Smooth muscle cell (in vitro differentiated cells): ENCODE measurements around the gene PSG11. TPM values are rescaled to one million over a fixed set of nuclear protein-coding genes. Genes with fewer than 3 reads are reported as not detected.
"Not testable (repeated sequence)": the region's sequence is repeated elsewhere in the genome, so short reads cannot be mapped to it uniquely, and the experiment has no call there.

Experiments
- DNase-seq: peaks from one replicate; lab custom pipeline; 2025; ENCODE audit not compliant: unreplicated experiment; lab: John Stamatoyannopoulos, UW
- H2AFZ ChIP-seq: fragments of 200-600 bp; sonication (generic); 2 replicates; pipeline ENCODE4 v1.6.0; 2016; ENCODE audit warnings: antibody characterized with exemption, low read depth, mild to moderate bottlenecking
- H3F3A ChIP-seq: fragments of 200-600 bp; sonication (generic); 2 replicates; pipeline ENCODE4 v1.6.0; 2017; ENCODE audit warnings: antibody characterized with exemption, low read depth
- H3K27ac ChIP-seq: fragments of 200-600 bp; sonication (generic); 2 replicates; pipeline ENCODE4 v1.5.1; 2016; ENCODE audit warnings: low read depth, mild to moderate bottlenecking
- H3K27me3 ChIP-seq: fragments of 200-600 bp; sonication (generic); 2 replicates; pipeline ENCODE4 v1.6.1; 2016; ENCODE audit warnings: low read depth, mild to moderate bottlenecking
- H3K36me3 ChIP-seq: fragments of 200-600 bp; sonication (generic); 2 replicates; pipeline ENCODE4 v1.5.1; 2016; ENCODE audit warnings: low read depth
- H3K4me1 ChIP-seq: fragments of 200-600 bp; sonication (generic); 2 replicates; pipeline ENCODE4 v1.5.1; 2016; ENCODE audit warnings: low read depth
- H3K4me2 ChIP-seq: fragments of 200-600 bp; sonication (generic); 2 replicates; pipeline ENCODE4 v1.6.0; 2016; ENCODE audit warnings: mild to moderate bottlenecking
- H3K4me3 ChIP-seq: fragments of 200-600 bp; sonication (generic); 2 replicates; pipeline ENCODE4 v1.5.1; 2016; ENCODE audit warnings: mild to moderate bottlenecking
- H3K79me2 ChIP-seq: fragments of 200-600 bp; sonication (generic); 2 replicates; pipeline ENCODE4 v1.6.0; 2016; ENCODE audit warnings: low read depth, mild to moderate bottlenecking
- H3K9ac ChIP-seq: fragments of 200-600 bp; sonication (generic); 2 replicates; pipeline ENCODE4 v1.6.0; 2016; ENCODE audit warnings: low read depth
- H3K9me3 ChIP-seq: fragments of 200-600 bp; sonication (generic); replicated peaks from 2 replicates; pipeline ENCODE4 v1.5.1; 2016; ENCODE audit warnings: low read depth
- H4K20me1 ChIP-seq: fragments of 200-600 bp; sonication (generic); 2 replicates; pipeline ENCODE4 v1.6.0; 2016; ENCODE audit warnings: low read depth
- CTCF ChIP-seq: fragments of 200-600 bp; sonication (generic); IDR thresholded peaks from 2 replicates; pipeline ENCODE4 v1.5.1; 2017; ENCODE audit warnings: borderline replicate concordance, mild to moderate bottlenecking, antibody characterized with exemption; ENCODE audit not compliant: insufficient read depth, poor library complexity, severe bottlenecking
- WGBS: methylation state at CpG from one replicate; pipeline ENCODE4 v1.1.7; 2016; ENCODE audit warnings: low lambda C conversion rate; 5-methylcytosine and 5-hydroxymethylcytosine counted together
- polyA plus RNA-seq: library from polyadenylated mRNA; unstranded; fragments of >200 nt; fragmentation: Nextera tagmentation; extraction: Ambion mirVana; gene quantifications from 2 replicates; pipeline ENCODE4 v1.2.1, GENCODE V29; 2016
- total RNA-seq: library from RNA; depleted of rRNA; stranded (reverse); fragments of >200 nt; gene quantifications from 2 replicates; pipeline ENCODE4 v1.2.3, GENCODE V29; 2014

The PSG11 gene
- total and polyA plus RNA-seq, 2 experiments from 2014 or later, result not detected

GRCh38 chr19:43031645-43032044 lies 5.4 kb upstream of the PSG11 start:
- not testable (repeated sequence) for H3K79me2 ChIP-seq, H3K27me3 ChIP-seq, H3K4me3 ChIP-seq, H3F3A ChIP-seq, DNase-seq, H2AFZ ChIP-seq, H3K4me2 ChIP-seq, H3K9ac ChIP-seq, H3K36me3 ChIP-seq, H3K4me1 ChIP-seq, H3K27ac ChIP-seq, H3K9me3 ChIP-seq, H4K20me1 ChIP-seq
- 69% methylated on average over 2 of the region's 2 CpGs for WGBS

DNA sequence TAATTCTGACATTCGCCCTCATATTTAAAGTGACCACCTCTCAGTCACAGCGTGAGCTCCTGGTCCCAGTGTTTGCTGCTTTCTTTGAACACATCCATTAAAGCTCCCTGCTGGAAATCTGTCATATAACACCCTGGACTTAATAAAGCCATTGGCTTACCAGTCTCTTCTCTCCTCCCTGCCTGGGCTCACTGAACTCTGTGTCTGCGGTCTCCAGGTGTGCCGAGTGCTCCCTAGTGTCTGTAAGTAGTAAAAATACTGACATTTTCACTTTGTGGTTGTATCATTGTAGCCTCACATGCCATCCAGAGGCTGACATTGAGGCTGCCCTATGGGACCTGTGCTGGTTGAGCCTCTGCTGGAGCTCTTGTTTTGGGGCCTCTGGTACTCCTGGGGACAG lies 2.6 kb upstream of the PSG11 start:
- no peak for TF ChIP-seq CTCF
- Histone ChIP-seq H3K27ac (no peak overlapping the region), H3K9me3 (no peaks in the 10 kb centered on the region), H3K9ac (no peak overlapping the region), H4K20me1 (no peaks in the 10 kb centered on the region), H2AFZ (no peak overlapping the region), H3K79me2 (no peaks in the 10 kb centered on the region), H3K4me2 (no peak overlapping the region), H3K4me3 (no peak overlapping the region), H3K36me3 (no peaks in the 10 kb centered on the region), H3K27me3 (no peaks in the 10 kb centered on the region), H3K4me1 (no peaks in the 10 kb centered on the region), H3F3A (no peaks in the 10 kb centered on the region)
- WGBS, result 87% methylated on average over 4 of the region's 4 CpGs
- DNase-seq, result no peak

- not testable (repeated sequence) for H3K4me1 ChIP-seq, H3K9ac ChIP-seq, H3K36me3 ChIP-seq, H3K27me3 ChIP-seq, H2AFZ ChIP-seq, H3K9me3 ChIP-seq, H4K20me1 ChIP-seq, H3F3A ChIP-seq, H3K4me2 ChIP-seq, DNase-seq, H3K4me3 ChIP-seq, H3K27ac ChIP-seq, H3K79me2 ChIP-seq
- 73% methylated on average over 8 of the region's 10 CpGs for WGBS
Measured at GRCh38 chr19:43027985-43028384, 1.7 kb upstream of the PSG11 start.

DNA sequence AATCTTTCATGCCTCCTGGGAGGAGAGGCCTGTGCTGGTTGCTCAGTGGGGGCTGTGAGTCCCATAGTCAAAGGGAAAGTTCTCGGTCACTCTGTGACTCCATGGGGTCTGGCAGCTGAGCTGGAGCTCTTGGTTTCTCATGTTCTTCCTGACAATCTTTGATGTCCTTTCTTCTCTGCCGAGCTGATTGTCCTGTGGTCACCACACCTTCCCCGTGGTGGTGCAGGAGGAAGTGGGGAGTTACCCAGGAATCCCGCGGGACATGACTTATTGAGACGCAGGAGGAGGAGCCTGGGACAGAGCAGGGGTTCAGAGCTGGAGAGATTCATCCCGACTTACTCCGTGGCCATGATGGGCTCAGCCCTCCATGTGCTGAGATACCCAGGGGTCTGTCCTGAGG lies 792 bp upstream of the PSG11 start:
- not testable (repeated sequence) for H3K9me3 ChIP-seq, H3K4me2 ChIP-seq, H2AFZ ChIP-seq, H3K36me3 ChIP-seq, H3K9ac ChIP-seq, H3K4me3 ChIP-seq, DNase-seq, H3K4me1 ChIP-seq, H4K20me1 ChIP-seq, H3F3A ChIP-seq, H3K27ac ChIP-seq, H3K27me3 ChIP-seq, H3K79me2 ChIP-seq
- 85% methylated on average over 8 of the region's 8 CpGs for WGBS

GRCh38 chr19:43022098-43022497 lies 4.2 kb downstream of the PSG11 start:
- not testable (repeated sequence) for H4K20me1 ChIP-seq, H3F3A ChIP-seq, H3K79me2 ChIP-seq, H3K4me2 ChIP-seq, H3K9ac ChIP-seq, H2AFZ ChIP-seq, H3K4me1 ChIP-seq, H3K9me3 ChIP-seq, H3K36me3 ChIP-seq, H3K27ac ChIP-seq, H3K27me3 ChIP-seq, DNase-seq, H3K4me3 ChIP-seq
- 53% methylated on average over 3 of the region's 4 CpGs for WGBS

DNA sequence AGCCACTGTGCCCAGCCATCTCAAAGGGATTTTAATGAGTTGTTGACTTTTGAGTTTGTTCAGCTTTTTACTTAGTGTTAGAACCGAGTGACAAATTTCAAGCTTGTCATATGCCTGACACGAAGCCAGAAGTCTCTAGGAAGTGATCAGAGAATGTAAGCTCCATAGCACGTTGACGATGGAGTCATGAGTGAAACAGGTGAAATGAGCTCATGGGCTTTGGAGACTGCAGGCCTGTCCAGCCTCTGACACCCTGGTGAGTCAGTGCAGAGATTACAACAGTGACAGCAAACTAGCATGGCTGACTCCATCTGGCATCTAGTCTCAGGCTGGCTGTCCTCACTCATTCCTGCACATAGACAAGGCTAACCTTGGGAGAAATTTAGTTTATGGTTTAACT lies 4.6 kb downstream of the PSG11 start:
- H3K27ac ChIP-seq, H2AFZ ChIP-seq, H3K79me2 ChIP-seq, H3K4me3 ChIP-seq, H3K9ac ChIP-seq, H4K20me1 ChIP-seq, DNase-seq, H3K27me3 ChIP-seq, H3K4me1 ChIP-seq, H3K4me2 ChIP-seq, H3K36me3 ChIP-seq, H3K9me3 ChIP-seq, H3F3A ChIP-seq: not testable (repeated sequence)
- WGBS, result 59% methylated on average over 4 of the region's 4 CpGs

- H3F3A ChIP-seq, H3K9ac ChIP-seq, H3K36me3 ChIP-seq, H2AFZ ChIP-seq, H3K4me1 ChIP-seq, DNase-seq, H3K9me3 ChIP-seq, H3K27me3 ChIP-seq, H3K27ac ChIP-seq, H4K20me1 ChIP-seq, H3K79me2 ChIP-seq, H3K4me3 ChIP-seq, H3K4me2 ChIP-seq: not testable (repeated sequence)
Measured at GRCh38 chr19:43019588-43019987, 6.7 kb downstream of the PSG11 start.

GRCh38 chr19:43005841-43006240 lies 20.4 kb downstream of the PSG11 start:
- H3K9me3 ChIP-seq, H3F3A ChIP-seq, H3K79me2 ChIP-seq, H3K4me1 ChIP-seq, H3K36me3 ChIP-seq, H3K27ac ChIP-seq, H4K20me1 ChIP-seq, H3K4me3 ChIP-seq, H3K9ac ChIP-seq, H2AFZ ChIP-seq, H3K27me3 ChIP-seq, DNase-seq, H3K4me2 ChIP-seq: not testable (repeated sequence)
- WGBS, result 43% methylated on average over 4 of the region's 4 CpGs
